Hematopoietic multipotent progenitor cell treated with erythropoietin and hydrocortisone succinate and interleukin-3 and kit ligand, for 4 days (in vitro differentiated cells): ENCODE results near the gene ATXN10.
"Not testable (repeated sequence)": the region's sequence is repeated elsewhere in the genome, so short reads cannot be mapped to it uniquely, and the experiment has no call there.

Experiments used
- DNase-seq: peaks from one replicate; pipeline ENCODE4 v3.0.0-alpha.2; 2015

Gene ATXN10

DNA sequence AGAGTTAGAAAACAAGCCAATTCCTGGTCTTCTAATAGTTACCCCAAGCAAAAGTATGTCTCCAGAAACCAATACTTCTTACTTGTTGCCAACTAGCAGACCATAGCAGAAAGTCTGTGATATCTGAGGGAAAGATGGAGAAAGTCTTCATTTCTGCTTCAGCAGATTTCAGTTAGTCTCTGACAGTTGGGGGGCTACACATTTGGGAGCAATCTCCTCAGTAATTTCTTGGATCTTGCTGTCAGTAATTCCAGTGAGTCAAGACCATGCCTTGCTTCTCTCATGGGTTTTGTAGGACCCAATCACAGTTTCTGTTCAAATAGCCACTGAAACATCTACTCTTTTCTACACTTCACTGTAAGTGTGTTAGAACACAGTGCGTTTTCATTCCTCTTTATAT, 118.8 kb downstream of the ATXN10 start:
- no peak for DNase-seq

DNA sequence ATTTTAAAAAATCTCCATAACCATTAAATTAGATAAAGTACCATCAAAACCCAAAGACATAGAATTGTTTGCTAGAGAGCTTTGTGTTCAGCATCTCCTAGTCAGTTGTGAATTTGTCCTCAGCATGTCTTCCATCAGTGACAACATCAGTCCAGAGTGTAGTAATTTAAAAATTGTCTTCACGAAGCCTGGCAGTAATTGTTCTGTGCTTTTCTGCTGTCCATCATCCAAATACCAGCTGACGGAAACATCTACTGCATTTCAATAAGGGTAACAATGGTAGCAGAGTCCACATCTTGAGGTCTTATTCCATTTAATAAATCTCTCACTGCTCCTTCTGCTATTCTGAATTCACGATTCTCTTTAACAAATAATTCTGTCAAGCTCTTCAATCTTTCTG, 121.5 kb downstream of the ATXN10 start:
- DNase-seq: no peak

DNA sequence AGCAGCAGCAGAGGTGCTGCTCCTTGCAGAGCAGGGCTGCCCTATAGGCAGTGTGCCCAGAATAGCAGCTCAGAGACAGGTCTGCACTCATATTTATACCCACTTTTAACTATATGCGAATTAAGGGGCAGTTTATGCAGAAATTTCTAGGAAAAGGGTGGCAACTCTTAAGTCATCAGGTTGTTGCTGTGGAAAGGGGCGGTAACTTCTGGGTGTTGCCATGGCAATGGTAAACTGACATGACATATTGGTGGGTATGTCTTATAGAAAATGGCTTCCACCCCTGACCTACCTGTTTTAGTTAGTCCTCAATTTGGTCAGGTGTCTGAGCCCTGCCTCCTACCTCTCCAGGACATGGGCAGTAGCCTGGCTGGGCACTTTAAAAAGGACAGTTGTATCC, 122.3 kb downstream of the ATXN10 start:
- peak; percentile 5 for DNase-seq

DNA sequence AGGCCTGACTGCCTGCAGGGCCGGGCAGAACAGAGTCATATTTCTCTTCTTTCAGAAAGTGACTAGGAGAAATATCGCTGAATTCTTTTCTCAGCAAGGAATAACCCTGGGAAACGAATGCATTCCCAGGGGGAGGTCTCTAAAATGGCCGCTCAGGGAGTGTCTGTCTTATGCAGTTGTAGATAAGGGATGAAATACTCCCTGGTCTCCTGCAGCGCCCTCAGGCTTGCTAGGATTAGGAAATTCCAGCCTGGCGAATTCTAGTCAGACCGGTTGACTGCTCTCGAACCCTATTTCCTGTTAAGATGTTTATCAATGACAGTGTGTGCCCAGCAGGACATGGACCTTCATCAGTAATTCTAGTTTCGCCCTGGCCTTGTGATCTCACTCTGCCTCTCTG, 124.4 kb downstream of the ATXN10 start:
- DNase-seq: not testable (repeated sequence)

DNA sequence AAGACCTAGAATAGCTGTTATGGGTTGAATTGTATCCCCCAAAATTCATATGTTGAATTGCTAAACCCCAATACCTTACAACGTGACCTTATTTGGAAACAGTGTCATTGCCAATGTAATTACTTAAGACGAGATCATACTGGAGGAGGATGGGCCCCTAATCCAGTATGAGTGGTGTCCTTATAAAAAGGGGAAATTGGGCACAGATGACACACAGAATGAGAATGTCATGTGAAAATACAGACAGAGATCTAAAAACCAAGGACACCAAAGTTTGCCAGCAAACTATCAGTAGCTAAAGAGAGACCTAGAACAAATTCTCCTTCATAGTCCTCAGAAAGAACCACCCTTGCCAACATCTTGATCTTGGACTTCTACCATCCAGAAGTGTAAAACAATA, 127.7 kb downstream of the ATXN10 start:
- no peak for DNase-seq

DNA sequence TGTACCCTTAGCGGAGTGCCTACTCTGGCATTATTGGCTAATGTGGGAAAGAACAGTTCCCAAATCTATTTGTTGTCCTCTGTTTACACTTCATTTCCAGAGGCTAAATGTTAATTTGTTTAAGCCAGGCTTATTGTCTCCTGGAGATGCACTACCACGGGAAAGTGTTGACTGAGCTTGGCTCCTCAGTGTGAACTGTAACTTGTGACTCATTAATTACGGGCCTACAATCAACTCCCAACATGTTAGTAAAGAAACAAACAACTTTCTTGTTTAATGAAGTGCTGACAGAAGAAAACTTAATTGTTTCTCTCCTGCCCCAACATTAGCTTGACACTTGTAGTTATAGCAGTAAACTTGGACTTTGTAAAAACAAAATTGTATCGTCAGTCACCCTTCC, 130.4 kb downstream of the ATXN10 start:
- DNase-seq: no peak

DNA sequence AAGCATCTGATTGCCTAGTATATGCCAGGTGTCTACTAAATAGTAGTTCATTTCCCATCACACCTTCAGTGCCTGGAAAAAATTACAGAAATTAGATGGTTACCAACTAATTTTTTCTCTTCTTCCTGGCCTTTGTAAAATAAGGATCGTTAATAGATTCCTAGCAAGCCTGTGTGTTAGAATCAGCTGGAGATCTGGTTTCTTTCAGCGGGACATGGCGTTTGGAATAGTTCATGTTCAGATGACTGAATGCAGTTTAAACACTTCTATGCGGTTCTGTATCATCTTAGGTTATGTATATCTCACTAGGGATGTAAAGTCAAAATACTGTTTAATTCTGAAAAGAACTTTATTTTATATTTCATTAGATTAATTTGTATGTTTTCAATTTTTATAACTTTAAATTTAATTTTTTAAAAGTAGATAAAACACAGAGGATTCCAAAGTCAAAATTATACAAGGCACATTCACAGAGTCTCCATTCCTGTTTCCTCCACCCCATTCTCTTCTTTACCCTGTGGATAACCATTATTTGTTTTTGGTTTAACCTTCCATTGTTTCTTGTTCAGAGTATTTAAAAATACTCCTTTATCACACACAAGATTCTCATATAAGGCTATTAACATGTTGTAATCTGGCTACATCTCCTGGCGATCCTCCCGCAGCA, 132.8 kb downstream of the ATXN10 start:
- DNase-seq: no peak

DNA sequence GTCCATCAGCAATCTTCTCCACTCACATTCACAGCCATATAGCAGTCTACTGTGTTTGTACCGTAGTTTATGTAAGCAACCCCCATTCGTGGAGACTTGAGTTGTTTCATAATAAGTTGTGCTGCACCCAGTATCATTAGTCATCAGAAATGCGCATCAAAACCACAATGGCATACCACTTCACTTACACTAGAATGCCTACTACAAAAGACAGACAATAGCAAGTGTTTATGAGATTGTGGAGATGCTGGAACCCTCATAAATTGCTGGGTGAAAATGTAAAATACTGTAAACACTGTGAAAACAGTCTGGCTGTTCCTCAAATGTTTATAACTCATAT, 133.3 kb downstream of the ATXN10 start:
- peak; percentile 61 for DNase-seq

DNA sequence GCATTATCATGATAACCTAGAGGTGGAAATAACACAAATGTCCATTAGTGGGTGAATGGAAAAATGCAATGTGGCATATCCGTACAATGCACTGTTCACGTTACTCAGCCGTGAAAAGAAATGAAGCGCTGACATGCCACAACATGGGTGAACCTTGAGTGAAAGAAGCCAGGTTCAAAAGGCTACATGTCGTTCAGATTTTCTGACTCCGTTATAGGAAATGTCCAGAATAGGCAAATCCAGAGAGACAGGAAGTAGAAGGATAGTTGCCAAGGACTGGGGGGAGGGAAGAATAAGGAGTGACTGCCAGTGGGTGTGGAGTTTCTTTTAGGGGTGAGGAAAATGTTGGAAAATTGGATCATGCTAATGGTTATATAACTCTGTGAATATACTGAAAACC, 133.8 kb downstream of the ATXN10 start:
- DNase-seq: no peak

DNA sequence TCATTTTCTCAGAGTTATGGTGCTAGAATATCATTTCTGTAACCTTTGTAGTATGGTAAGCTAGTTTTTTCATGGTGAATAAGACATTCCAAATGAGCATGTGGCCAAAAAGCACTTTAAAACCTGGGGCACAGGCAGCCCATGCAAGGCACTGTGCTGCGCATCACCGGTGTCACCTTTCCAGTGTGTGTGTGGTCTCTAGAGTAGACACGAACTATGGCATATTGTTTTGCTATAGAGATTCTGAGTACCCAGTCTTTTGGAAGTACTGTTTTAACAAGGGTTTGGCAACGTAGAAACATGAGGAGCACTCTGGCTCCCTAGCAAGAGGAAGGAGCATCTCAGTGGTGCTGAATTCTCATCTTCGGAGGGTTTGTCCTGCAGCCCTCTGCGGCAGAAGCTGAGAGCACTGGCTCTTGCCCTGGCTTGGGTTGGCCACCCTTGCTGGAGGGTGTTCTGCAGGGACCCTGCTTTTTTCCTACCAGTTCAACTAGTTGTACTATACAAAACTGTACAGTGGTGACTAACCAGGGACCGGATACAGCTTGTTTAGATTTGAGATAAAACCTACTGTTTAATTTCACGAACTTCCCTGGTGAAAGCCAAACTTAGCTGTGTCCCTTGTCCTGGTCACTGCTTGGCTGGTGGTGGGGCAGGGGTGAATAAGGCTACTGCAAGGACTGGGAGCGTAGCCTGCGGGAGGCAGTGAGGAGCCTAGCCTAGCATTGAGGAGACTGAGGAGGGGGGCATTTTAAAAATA, 135.7 kb downstream of the ATXN10 start:
- no peak for DNase-seq

DNA sequence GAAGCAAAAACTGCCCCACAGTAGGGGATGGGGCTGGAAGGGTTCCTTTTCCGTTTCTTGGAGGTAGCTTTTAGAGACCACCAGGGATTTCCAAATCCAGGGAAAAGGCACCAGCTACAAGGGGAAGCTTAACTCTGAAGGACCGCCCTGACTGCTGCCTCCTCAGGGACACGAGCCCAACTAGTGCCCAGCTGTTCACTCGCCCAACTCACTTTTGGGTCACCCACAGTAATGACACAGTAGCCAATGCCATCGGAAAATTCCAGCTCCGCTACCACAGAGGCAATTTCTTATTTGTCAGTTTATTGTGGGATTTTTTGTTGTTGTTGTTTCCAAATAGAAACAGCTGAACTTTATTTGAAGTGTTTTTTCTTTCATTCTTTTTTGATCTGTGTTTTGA, 141.3 kb downstream of the ATXN10 start:
- DNase-seq: no peak

DNA sequence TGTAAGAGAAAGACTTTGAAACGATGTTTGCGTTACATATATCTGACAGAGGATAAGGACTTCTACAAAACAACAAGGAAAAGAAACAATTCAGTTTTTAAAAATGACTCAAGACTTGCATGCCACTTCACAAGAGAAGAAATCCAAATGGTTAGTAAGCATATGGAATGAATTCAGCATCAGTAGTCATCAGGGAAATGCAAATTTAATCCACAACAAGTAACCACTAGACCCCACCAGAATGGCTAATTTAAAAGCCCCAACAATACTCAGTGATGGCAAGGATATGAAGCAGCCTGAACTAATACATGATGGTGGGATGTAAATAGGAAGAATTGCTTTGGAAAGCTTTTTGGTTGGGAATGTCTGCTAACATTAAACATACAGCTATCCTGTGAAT, 142.6 kb downstream of the ATXN10 start:
- DNase-seq: no peak

DNA sequence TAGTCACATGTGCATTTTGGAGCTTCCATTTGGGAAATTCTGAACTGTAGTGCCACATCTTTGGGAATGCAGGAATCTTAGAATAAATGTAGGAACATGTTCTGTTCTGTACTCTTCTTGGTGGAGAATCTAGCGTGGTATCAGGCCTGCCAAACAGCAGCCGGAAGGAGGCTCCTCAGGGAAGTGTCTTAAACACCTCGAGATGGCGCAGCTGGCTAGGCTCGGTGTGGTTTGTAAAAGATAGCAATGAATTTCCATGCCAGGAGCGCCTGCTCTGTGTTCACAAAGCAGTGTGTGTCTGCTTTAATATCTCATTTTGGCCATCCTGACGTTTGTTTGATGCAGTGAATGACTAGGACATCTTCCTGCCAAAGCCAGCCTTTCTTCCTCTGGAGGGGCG, 145.1 kb downstream of the ATXN10 start:
- DNase-seq: no peak

DNA sequence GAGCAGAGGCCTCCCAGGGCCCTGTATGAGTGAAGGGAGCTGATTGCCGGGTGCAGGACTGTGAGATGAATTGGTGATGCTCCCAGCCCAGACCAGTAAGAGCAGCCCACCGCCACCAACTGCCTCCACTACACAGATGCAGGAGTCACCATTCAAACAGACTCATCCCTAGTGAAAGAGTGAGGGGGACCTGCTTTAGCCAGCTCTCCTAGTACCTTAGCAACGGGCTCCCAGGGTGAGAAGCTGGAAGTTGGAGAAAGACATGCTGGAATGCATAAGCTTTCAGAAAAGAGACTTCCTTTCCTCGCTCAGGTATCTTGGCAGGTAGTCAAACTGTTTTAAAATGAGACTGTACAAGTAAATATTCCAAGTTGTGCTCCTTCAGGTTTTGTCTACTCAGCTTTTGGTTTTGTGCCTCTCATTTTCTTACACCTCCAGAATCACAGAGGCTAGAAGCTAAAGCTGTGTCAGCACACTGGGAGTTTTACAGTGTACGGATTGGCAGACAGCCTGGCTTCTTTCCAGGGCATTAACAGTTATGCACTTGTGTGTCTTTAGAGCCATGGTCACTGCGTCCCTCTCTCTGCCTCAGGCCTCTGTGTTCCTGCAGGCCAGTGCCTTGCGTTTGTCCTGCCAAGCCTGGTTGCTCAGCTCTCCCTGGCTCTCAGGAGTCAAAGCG, 146.2 kb downstream of the ATXN10 start:
- DNase-seq: no peak

DNA sequence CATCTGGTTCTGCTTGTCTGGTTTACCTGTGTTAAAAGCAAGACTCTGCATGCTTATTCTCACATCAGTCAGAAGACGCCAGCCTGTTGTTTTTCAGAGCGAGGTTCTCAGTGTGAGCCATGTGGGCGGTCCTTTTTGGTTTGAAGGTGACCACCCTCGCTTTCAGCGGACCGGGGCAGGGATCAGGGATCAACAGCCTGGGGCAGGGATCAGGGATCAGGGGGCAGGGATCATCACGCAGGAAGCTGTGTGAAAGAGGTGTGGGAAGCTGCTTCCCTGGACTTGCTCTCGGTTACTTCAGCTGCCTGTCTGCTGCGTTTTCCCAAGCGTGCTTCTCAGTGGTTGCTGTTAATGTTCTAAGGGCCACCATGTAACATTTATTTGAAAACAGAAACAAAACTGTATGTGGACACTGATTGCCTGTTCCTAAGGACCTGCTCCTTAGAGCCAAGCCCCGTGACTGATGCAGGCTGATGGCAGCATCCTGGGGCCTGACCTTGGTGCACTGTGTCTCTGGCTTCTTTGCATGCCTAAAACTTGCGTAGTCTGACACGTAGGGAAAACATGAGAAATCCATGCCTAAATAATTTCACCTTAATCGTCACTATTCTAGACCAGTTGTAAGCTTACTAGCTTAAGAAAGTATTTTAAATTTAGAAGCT, 146.9 kb downstream of the ATXN10 start:
- no peak for DNase-seq

DNA sequence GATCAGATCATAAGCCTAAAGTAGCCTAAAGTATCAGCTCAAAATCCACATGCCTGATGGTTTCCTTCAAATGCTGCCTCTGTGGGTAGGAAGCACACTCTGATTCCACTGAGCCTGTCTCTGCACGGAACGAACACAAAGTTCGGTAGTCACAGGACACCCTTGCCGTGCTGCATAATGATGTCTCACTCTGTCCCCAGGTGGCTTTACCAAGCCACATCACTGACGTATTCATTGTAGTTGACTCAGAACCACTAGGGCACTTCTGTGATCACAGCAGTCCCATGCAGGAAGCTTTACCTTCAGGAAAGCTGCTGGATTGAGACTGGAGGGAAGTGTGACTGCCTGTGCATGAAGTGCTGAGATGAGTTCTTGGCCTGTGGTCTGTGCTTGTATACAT, 147.7 kb downstream of the ATXN10 start:
- DNase-seq: no peak

DNA sequence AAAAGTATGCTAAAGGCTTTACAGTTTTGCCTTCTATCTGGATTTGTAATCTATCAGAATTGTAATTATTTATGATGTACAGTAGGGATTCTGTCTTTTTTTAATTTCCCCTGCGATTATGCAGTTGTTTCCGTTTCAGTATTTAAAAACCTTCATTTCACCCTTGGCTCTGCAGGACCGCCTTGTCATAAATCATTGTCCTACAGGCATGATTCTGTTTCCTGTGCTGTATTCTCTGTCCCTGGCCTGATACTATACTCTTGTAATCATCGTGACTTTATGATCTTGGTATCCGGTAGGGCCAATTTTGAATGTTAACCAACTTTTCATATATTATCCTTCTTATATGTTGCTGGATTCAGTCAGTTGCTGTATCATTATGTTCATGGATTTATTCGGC, 151.7 kb downstream of the ATXN10 start:
- peak; percentile 52 for DNase-seq

DNA sequence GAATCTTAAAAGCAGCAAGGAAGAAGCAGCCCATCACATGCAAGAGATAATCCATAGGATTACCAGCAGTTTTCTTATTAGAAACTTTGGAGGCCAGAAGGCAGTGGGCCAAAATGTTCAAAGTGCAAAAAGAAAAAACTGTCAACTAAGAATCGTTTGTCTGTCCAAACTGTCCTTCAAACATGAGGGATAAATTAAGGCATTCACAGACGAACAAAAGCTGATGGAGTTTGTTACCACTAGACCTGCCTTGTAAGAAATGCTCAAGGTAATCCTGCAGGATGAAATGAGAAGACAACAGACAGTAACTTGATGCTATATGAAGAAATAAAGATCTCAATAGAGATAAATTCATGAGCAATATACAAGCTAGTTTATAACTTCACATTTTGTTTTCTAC, 154.9 kb downstream of the ATXN10 start:
- DNase-seq: no peak

DNA sequence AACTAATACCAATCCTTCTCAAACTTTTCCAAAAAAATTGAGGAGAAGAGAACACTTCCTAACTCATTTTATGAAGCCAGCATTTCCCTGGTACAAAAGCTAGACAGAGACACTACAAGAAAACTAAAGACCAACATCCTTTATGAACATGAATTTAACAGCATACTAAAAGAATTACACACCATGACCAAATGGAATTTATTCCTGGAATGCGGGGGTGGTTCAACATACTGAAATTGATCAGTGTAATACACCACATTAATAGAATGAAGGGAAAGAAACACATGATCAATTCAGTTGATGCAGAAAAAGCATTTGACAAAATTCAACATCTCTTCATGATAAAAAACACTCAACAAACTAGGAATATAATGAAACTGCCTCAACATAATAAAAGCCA, 157.2 kb downstream of the ATXN10 start:
- DNase-seq: no peak

DNA sequence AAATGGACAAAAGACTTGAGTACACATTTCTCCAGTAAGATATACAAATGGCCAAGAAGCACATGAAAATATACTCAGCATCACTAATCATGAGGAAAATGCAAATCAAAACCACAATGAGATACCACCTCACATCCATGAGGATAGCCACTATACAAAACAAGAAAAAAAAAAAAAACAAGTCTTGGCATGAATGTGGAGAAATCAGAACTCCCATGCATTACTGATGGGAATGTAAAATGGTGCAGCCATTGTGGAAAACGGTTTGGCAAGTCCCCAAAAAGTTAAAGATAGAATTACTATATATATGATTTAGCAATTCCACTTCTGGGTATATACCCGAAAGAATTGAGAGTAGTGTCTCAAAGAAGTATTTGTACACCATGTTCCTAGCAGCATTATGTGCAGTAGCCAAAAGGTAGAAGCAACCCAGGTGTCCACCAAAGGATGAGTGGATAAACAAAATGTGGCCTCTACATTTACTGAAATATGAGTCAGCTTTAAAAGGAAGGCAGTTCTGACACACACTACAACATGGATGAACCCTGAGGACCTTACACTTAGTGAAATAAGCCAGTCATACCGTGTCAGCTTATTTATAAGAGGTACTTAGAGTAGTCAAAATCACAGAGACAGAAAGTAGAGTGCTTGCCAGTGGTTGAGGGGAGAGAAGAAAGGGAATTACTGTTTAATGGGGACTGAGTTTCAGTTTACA, 159.1 kb downstream of the ATXN10 start:
- DNase-seq: no peak

DNA sequence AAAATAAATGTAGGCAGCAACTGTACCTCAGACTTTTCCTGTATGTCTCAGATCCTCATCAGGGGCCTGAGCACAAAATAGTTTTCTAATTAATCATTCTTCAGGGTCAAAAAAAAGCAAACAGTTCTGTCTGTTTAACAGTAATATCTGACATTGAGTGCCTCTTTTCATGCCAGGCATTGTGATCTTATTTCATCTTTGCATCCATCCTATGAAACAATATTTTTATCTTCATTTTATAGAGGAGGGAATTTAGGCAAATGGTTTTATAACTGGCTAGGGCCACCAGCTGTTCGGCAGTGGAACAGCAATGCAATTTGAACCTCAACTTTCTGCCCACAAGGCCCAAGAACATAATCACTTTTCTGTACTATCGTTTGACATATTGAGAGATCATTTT, 159.8 kb downstream of the ATXN10 start:
- peak; percentile 18 for DNase-seq

DNA sequence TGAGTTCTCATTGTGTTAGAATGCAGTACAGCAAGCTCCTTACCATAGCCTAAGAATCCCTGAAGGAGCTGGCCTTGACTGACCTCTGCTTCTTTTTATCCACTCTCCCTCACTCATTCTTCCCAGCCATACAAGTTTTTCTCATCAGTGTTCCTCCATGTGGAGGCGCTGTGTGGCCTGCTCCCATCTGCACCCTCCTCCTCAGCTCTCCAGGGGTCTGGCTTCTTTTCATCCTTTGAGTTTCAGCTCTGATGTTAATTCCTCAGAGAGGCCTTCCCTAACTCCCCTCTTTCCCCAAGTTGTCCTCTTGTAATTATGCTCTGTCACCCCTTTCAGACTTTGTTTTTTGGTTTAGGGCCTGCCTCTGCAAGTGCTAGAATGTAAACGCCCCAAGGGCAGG, 160.5 kb downstream of the ATXN10 start:
- no peak for DNase-seq

DNA sequence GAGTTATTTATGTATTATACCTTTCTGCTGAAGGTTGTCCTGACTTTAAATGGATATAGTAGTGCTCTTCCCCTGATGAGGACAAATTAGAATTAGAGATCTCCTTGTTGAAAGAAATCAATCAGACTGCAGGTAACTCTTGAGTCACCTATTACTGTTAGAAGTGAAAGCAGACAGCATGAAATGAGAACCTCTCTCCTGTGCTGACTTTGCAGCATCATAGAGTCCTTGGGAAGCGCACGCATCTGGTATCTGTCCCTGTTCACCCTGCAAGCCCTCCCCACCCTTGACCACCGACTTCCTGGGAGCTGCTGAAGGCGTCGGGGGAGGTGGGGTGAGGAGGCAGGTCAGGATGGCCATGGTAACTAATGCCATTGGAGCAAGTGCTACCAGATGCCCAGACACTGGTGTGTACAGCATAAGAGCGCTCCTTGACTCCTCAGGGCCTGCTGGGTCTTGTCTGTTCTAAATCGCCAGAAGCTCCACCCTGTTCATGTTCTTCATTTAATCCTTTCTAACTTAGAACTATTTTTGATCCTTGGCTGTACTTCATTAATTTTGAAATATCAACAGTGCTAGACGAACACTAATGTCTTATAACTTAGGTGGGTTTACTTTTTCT, 161.4 kb downstream of the ATXN10 start:
- no peak for DNase-seq
